Endodermal cell (in vitro differentiated cells): Measurements from ENCODE around the gene NUP98. TPM values are rescaled to one million over a fixed set of nuclear protein-coding genes. Genes with fewer than 3 reads are reported as not detected.

Experiments used
- DNase-seq: peaks from one replicate; pipeline ENCODE4 v3.0.0-alpha.2; 2017
- H3K27ac ChIP-seq: 2 replicates; pipeline ENCODE4 v1.5.1; 2013; ENCODE audit warnings: mild to moderate bottlenecking, low read depth, low read length, moderate library complexity
- H3K27me3 ChIP-seq: 2 replicates; pipeline ENCODE4 v1.6.1; 2013; ENCODE audit warnings: mild to moderate bottlenecking, low read length, moderate library complexity; ENCODE audit not compliant: insufficient read depth, control insufficient read depth, poor library complexity, severe bottlenecking
- H3K36me3 ChIP-seq: 2 replicates; pipeline ENCODE4 v1.7.0; 2013; ENCODE audit warnings: mild to moderate bottlenecking, low read length, moderate library complexity; ENCODE audit not compliant: control insufficient read depth, insufficient read depth
- H3K4me1 ChIP-seq: one replicate; pipeline ENCODE4 v1.7.0; 2013; ENCODE audit warnings: low read length; ENCODE audit not compliant: control insufficient read depth, insufficient read depth
- H3K4me3 ChIP-seq: 2 replicates; pipeline ENCODE4 v1.5.1; 2013; ENCODE audit warnings: mild to moderate bottlenecking, low read length, moderate library complexity
- H3K9ac ChIP-seq: 2 replicates; pipeline ENCODE4 v1.6.1; 2013; ENCODE audit warnings: mild to moderate bottlenecking, low read length, moderate library complexity; ENCODE audit not compliant: poor library complexity, severe bottlenecking; ENCODE audit errors: extremely low read depth
- H3K9me3 ChIP-seq: 2 replicates; pipeline ENCODE4 v1.6.1; 2013; ENCODE audit warnings: mild to moderate bottlenecking, low read length, moderate library complexity; ENCODE audit not compliant: control insufficient read depth
- H3K27ac Mint-ChIP-seq: 2 replicates; pipeline ENCODE4 v1.8.0; 2020; ENCODE audit warnings: mixed read lengths
- H3K27me3 Mint-ChIP-seq: 2 replicates; pipeline ENCODE4 v1.8.0; 2021; ENCODE audit warnings: mild to moderate bottlenecking, mixed read lengths; ENCODE audit not compliant: insufficient read depth
- H3K36me3 Mint-ChIP-seq: 2 replicates; pipeline ENCODE4 v1.8.0; 2020; ENCODE audit warnings: low read depth, mixed read lengths
- H3K4me1 Mint-ChIP-seq: 2 replicates; pipeline ENCODE4 v1.8.0; 2020; ENCODE audit warnings: mixed read lengths
- H3K4me3 Mint-ChIP-seq: 2 replicates; pipeline ENCODE4 v1.8.0; 2020; ENCODE audit warnings: mild to moderate bottlenecking, moderate library complexity, mixed read lengths
- H3K9me3 Mint-ChIP-seq: 2 replicates; pipeline ENCODE4 v1.8.0; 2020; ENCODE audit warnings: mild to moderate bottlenecking, mixed read lengths
- CTCF ChIP-seq: fragments of 200-600 bp; sonication (generic); conservative IDR thresholded peaks from 2 replicates; pipeline ENCODE4 v1.5.0; 2021; ENCODE audit warnings: antibody characterized with exemption, mild to moderate bottlenecking
- WGBS, 2 experiments: methylation state at CpG; one replicate each; pipeline versions ENCODE4 v1.1.5 to v1.1.7; 2013; ENCODE audit warnings: missing lambda C conversion rate in 2 of 2, mixed read lengths in 1 of 2; ENCODE audit not compliant: insufficient coverage in 1 of 2, insufficient read length in 1 of 2; 5-methylcytosine and 5-hydroxymethylcytosine counted together
- total RNA-seq, 2 donors: library from RNA; stranded (reverse); fragmentation: NEBNext Ultra II Directional in 1 of 2; extraction: Animal tissue kit (Norgen Biotek cat#: 25700) in 1 of 2; gene quantifications; 2 replicates in 1 of 2; 3 replicates in 1 of 2; pipeline ENCODE4 v1.2.1, GENCODE V29; 2021

The NUP98 gene
- total RNA-seq, 2 donors from 2014 or later, result 81.6 to 92.6 TPM

- WGBS, 2 experiments, result 72 to 81% methylated on average over 6 of the region's 6 CpGs
- no peak overlapping the region for H3K9ac ChIP-seq
- no peak for DNase-seq
- Mint-ChIP-seq H3K9me3 (no peaks in the 10 kb centered on the region), H3K27ac (no peak overlapping the region), H3K4me1 (peaks cover 3% of the 10 kb centered on the region), H3K27me3 (no peaks in the 10 kb centered on the region), H3K4me3 (no peak overlapping the region), H3K36me3 (peaks cover 67% of the 10 kb centered on the region)
- no peak overlapping the region for H3K27ac ChIP-seq
- H3K4me1 ChIP-seq, result no peaks in the 10 kb centered on the region
- TF ChIP-seq CTCF, result no peak
- peaks cover 80% of the 10 kb centered on the region for H3K36me3 ChIP-seq
- no peak overlapping the region for H3K4me3 ChIP-seq
- no peaks in the 10 kb centered on the region for H3K9me3 ChIP-seq
- no peaks in the 10 kb centered on the region for H3K27me3 ChIP-seq
These were observed 85.1 kb downstream of the NUP98 start for GRCh38 chr11:3712274-3712673.

- Histone ChIP-seq H3K4me3 (no peak overlapping the region), H3K36me3 (peaks cover 79% of the 10 kb centered on the region)
- no peak overlapping the region for H3K27ac Mint-ChIP-seq
These were observed 86.7 kb downstream of the NUP98 start for GRCh38 chr11:3710485-3711259.

GRCh38 chr11:3709977-3710376 lies 87.4 kb downstream of the NUP98 start:
- peaks cover 3% of the 10 kb centered on the region for H3K4me1 Mint-ChIP-seq
- no peak for TF ChIP-seq CTCF
- H3K36me3 ChIP-seq, result peaks cover 79% of the 10 kb centered on the region
- H3K4me1 ChIP-seq, result no peaks in the 10 kb centered on the region
- H3K9ac ChIP-seq, result no peak overlapping the region
- no peak overlapping the region for H3K4me3 Mint-ChIP-seq
- peaks cover 65% of the 10 kb centered on the region for H3K36me3 Mint-ChIP-seq
- whole genome bisulfite sequencing, 2 experiments, result 95% methylated on average over 1 of the region's 1 CpG; no CpG with 5 or more reads in 1 of the 2 experiments
- H3K27ac Mint-ChIP-seq, result peak overlapping the region; percentile 55
- no peak overlapping the region for H3K27ac ChIP-seq
- no peaks in the 10 kb centered on the region for H3K27me3 Mint-ChIP-seq
- no peaks in the 10 kb centered on the region for H3K9me3 ChIP-seq
- H3K27me3 ChIP-seq, result no peaks in the 10 kb centered on the region
- no peak overlapping the region for H3K4me3 ChIP-seq
- no peak for DNase-seq
- H3K9me3 Mint-ChIP-seq, result no peaks in the 10 kb centered on the region

More at GRCh38 chr11:3710485-3711259, 86.7 kb downstream of the NUP98 start:
- Histone ChIP-seq H3K4me1 (no peaks in the 10 kb centered on the region), H3K27ac (no peak overlapping the region), H3K9ac (no peak overlapping the region), H3K9me3 (no peaks in the 10 kb centered on the region), H3K27me3 (no peaks in the 10 kb centered on the region)
- 83 to 90% methylated on average over 1 to 4 of the region's 4 CpGs for WGBS, 2 experiments
- DNase-seq, result no peak
- Mint-ChIP-seq H3K36me3 (peaks cover 65% of the 10 kb centered on the region), H3K9me3 (no peaks in the 10 kb centered on the region), H3K27me3 (no peaks in the 10 kb centered on the region), H3K4me3 (no peak overlapping the region), H3K4me1 (peaks cover 3% of the 10 kb centered on the region)
- TF ChIP-seq CTCF, result no peak
